DOHH2 (cell line): ENCODE measurements around the gene PCCA.

ENCODE experiments used
- H3F3A ChIP-seq: fragments of 200-600 bp; sonication (generic), shearing (Covaris generic); 2 replicates; pipeline ENCODE4 v1.6.0; 2016; ENCODE audit warnings: antibody characterized with exemption, mild to moderate bottlenecking; ENCODE audit not compliant: control insufficient read depth, insufficient read depth
- H3K27ac ChIP-seq: fragments of 200-600 bp; sonication (generic); 2 replicates; pipeline ENCODE4 v1.5.1; 2014; ENCODE audit warnings: low read depth, mild to moderate bottlenecking, low read length, moderate library complexity
- H3K27me3 ChIP-seq: fragments of 200-600 bp; sonication (generic); 2 replicates; pipeline ENCODE4 v1.6.1; 2014; ENCODE audit warnings: mild to moderate bottlenecking, low read length, mixed read lengths; ENCODE audit not compliant: control insufficient read depth
- H3K36me3 ChIP-seq: fragments of 200-600 bp; sonication (generic); 2 replicates; pipeline ENCODE4 v1.6.1; 2014; ENCODE audit warnings: mild to moderate bottlenecking, low read length, moderate library complexity, mixed read lengths; ENCODE audit not compliant: control insufficient read depth
- H3K4me1 ChIP-seq: fragments of 200-600 bp; sonication (generic); 2 replicates; pipeline ENCODE4 v1.6.1; 2014; ENCODE audit warnings: mild to moderate bottlenecking, low read length, mixed read lengths; ENCODE audit not compliant: control insufficient read depth
- H3K4me2 ChIP-seq: fragments of 200-600 bp; sonication (generic); 2 replicates; pipeline ENCODE4 v1.6.0; 2014; ENCODE audit warnings: mild to moderate bottlenecking, low read length, moderate library complexity
- H3K4me3 ChIP-seq: fragments of 200-600 bp; sonication (generic); 2 replicates; pipeline ENCODE4 v1.5.1; 2014; ENCODE audit warnings: mild to moderate bottlenecking, low read length, mixed read lengths
- H3K79me2 ChIP-seq: fragments of 200-600 bp; sonication (generic); 2 replicates; pipeline ENCODE4 v1.6.1; 2014; ENCODE audit warnings: mild to moderate bottlenecking, low read length, mixed read lengths; ENCODE audit not compliant: control insufficient read depth
- H3K9me2 ChIP-seq: fragments of 200-600 bp; sonication (generic); replicated peaks from 2 replicates; pipeline ENCODE4 v1.6.1; 2014; ENCODE audit warnings: mild to moderate bottlenecking, low read length, mixed read lengths; ENCODE audit not compliant: control insufficient read depth
- H3K9me3 ChIP-seq: fragments of 200-600 bp; sonication (generic); 2 replicates; pipeline ENCODE4 v1.6.1; 2014; ENCODE audit warnings: antibody characterized with exemption, low read length, mixed read lengths; ENCODE audit not compliant: control insufficient read depth, insufficient read depth
- H4K20me1 ChIP-seq: fragments of 200-600 bp; sonication (generic); 2 replicates; pipeline ENCODE4 v1.6.0; 2014; ENCODE audit warnings: low read depth, mild to moderate bottlenecking, antibody characterized with exemption, low read length, moderate library complexity; ENCODE audit not compliant: control insufficient read depth, insufficient read depth
- EZH2phosphoT487 ChIP-seq: fragments of 200-600 bp; sonication (generic); IDR thresholded peaks from 2 replicates; pipeline ENCODE4 v1.6.1; 2017; ENCODE audit warnings: borderline replicate concordance, mild to moderate bottlenecking, antibody characterized with exemption, low read length, moderate library complexity, mixed read lengths
- TF ChIP-seq, protein P1 (sequence below): fragments of 200-600 bp; sonication (generic); IDR thresholded peaks from one replicate; pipeline ENCODE4 v1.5.1; 2014; ENCODE audit warnings: antibody characterized with exemption, mild to moderate bottlenecking, low read depth, low read length; ENCODE audit not compliant: poor library complexity, severe bottlenecking

PCCA gene

DNA sequence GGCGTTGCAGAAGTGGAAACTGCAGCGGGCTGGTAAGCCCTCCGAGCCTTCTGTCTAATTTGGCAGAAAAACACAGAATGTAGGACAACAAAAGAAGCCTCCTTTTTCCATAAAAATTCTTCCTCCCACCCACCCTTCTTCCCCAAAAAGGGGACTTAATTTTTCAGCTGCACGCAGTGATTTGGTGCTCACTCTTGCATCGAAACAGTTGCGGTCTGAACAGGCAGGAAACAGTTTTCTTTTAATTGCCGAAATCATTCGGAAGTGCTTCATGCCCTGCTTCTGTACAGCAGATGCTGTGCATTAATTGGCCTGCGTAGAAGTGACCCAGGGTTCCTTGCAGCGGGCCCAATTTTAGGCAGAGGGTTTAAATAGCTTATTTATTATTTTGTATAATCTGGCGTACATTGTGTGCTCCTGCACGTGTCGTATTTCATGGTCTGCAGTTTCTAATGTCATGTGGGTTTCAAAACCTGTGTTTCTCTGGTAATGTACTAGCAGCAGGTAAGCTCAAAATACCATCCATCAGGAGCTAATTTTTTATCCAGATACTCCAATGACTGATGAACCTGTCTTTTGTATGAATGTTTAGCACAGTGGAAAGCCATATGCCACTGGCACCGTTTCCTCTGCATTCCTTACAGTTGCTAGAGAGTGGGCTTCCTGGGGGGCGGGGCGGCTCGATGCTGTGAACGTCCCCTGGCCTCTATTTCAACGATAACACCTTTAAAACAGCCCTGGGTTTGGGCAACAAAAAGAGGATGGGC lies 433.1 kb downstream of the PCCA start:
- Histone ChIP-seq H3K9me2 (no peaks in the 10 kb centered on the region), H4K20me1 (no peaks in the 10 kb centered on the region), H3K9me3 (no peaks in the 10 kb centered on the region), H3F3A (no peaks in the 10 kb centered on the region), H3K4me3 (peak overlapping the region; percentile 30; the same call in 1 of the 2 replicates), H3K36me3 (no peaks in the 10 kb centered on the region), H3K4me1 (no peaks in the 10 kb centered on the region), H3K27ac (no peak overlapping the region), H3K79me2 (no peaks in the 10 kb centered on the region), H3K27me3 (no peaks in the 10 kb centered on the region), H3K4me2 (peak overlapping the region; percentile 47)
- TF ChIP-seq EZH2phosphoT487 = no peak
- TF ChIP-seq, protein P1, sequence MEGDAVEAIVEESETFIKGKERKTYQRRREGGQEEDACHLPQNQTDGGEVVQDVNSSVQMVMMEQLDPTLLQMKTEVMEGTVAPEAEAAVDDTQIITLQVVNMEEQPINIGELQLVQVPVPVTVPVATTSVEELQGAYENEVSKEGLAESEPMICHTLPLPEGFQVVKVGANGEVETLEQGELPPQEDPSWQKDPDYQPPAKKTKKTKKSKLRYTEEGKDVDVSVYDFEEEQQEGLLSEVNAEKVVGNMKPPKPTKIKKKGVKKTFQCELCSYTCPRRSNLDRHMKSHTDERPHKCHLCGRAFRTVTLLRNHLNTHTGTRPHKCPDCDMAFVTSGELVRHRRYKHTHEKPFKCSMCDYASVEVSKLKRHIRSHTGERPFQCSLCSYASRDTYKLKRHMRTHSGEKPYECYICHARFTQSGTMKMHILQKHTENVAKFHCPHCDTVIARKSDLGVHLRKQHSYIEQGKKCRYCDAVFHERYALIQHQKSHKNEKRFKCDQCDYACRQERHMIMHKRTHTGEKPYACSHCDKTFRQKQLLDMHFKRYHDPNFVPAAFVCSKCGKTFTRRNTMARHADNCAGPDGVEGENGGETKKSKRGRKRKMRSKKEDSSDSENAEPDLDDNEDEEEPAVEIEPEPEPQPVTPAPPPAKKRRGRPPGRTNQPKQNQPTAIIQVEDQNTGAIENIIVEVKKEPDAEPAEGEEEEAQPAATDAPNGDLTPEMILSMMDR = no peak

DNA sequence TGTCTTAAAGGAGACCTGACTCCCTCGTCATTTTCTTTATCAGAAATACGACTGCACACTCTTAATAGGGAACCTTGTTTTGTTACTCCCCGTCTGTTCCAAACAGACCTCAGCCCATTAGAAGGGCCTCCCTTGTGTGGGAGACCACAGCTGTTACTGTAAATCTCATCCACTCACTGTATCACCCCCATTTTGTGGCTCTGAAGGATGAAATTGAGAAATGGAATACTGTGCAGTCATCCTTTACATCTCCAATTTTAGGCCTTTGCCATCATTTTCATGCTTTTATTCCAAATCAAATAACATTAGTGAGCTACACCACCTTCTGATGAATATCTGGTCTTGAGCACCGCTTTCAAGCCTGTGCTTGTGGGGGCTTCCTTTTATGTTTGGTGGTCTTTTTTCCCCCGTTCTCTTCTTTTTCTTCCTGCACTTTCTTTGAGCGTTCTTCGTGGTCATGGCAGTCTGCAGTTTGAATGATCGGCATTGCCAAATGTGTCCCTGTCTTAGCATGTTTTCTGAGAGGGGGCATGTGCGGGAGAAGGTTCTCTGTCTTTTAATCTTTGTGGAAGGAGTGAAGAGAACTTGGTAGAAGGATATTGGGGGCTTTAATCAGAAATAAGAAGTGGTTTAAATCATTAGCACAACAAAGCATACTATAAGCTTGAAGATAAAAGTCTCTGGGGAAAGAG lies 433.9 kb downstream of the PCCA start:
- H4K20me1 ChIP-seq = no peaks in the 10 kb centered on the region
- no peak overlapping the region for H3K27ac ChIP-seq
- H3K36me3 ChIP-seq = no peaks in the 10 kb centered on the region
- H3F3A ChIP-seq = no peaks in the 10 kb centered on the region
- H3K4me3 ChIP-seq = no peak overlapping the region
- H3K9me2 ChIP-seq = no peaks in the 10 kb centered on the region
- no peaks in the 10 kb centered on the region for H3K79me2 ChIP-seq
- H3K27me3 ChIP-seq = no peaks in the 10 kb centered on the region
- H3K4me1 ChIP-seq = no peaks in the 10 kb centered on the region
- H3K4me2 ChIP-seq = no peak overlapping the region
- TF ChIP-seq EZH2phosphoT487 = no peak
- TF ChIP-seq, protein P1 = no peak
- H3K9me3 ChIP-seq = no peaks in the 10 kb centered on the region

DNA sequence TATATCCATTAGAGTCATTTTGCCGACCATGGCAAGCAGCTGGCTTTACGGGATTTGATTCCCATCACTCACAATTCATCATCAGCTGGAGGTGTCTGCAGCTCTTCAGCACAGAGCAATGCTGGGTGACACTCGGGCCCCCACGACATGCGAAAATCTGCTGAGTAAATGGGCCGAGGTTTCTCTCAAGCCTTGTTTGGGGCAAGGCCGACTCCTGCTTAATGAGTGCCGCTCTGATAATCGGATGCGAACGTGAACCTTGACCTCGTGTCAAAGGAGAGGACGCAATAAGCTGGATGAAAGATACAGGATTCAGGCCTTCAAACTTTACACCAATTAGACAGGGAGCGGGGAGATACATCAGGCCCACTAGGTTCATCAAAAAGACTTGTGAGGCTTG lies 434.5 kb downstream of the PCCA start:
- no peaks in the 10 kb centered on the region for H3K9me3 ChIP-seq

More for the DNA sequence above, 434.5 kb downstream of the PCCA start:
- Histone ChIP-seq H3K27ac (no peak overlapping the region), H3K4me1 (no peaks in the 10 kb centered on the region), H3K9me2 (no peaks in the 10 kb centered on the region), H3F3A (no peaks in the 10 kb centered on the region), H3K4me3 (no peak overlapping the region), H4K20me1 (no peaks in the 10 kb centered on the region), H3K36me3 (no peaks in the 10 kb centered on the region), H3K4me2 (no peak overlapping the region), H3K27me3 (no peaks in the 10 kb centered on the region), H3K79me2 (no peaks in the 10 kb centered on the region)
- TF ChIP-seq, protein P1 = no peak
- TF ChIP-seq EZH2phosphoT487 = no peak
